Measurements from ENCODE around the gene RBM44.

- TF ChIP-seq CTCF (conservative IDR thresholded peaks at IDR 0.05), result no peak
- TF ChIP-seq EZH2 (IDR thresholded peaks at IDR 0.05; ENCODE audit: low read depth), result no peak
Measured at GRCh38 chr2:237868631-237869342, 70.2 kb downstream of the RBM44 start.

All from PC-9 (cell line).